IPS-15b (cell line): ENCODE measurements around the gene SIRT7.

ENCODE experiments used
- H3K27me3 ChIP-seq: one replicate; pipeline ENCODE4 v1.6.1; 2013; ENCODE audit warnings: low read length; ENCODE audit not compliant: control insufficient read depth, insufficient read depth
- H3K36me3 ChIP-seq: one replicate; pipeline ENCODE4 v1.6.1; 2013; ENCODE audit warnings: low read length; ENCODE audit not compliant: control insufficient read depth, insufficient read depth
- H3K4me1 ChIP-seq: one replicate; pipeline ENCODE4 v1.6.1; 2013; ENCODE audit warnings: mild to moderate bottlenecking, low read length; ENCODE audit not compliant: control insufficient read depth, insufficient read depth
- H3K4me3 ChIP-seq: one replicate; pipeline ENCODE4 v1.5.1; 2013; ENCODE audit warnings: low read depth, low read length
- H3K9ac ChIP-seq: one replicate; pipeline ENCODE4 v1.6.1; 2013; ENCODE audit warnings: low read depth, mild to moderate bottlenecking, low read length
- H3K9me3 ChIP-seq: one replicate; pipeline ENCODE4 v1.6.1; 2013; ENCODE audit warnings: mild to moderate bottlenecking, low read length; ENCODE audit not compliant: control insufficient read depth, insufficient read depth

Gene SIRT7

DNA sequence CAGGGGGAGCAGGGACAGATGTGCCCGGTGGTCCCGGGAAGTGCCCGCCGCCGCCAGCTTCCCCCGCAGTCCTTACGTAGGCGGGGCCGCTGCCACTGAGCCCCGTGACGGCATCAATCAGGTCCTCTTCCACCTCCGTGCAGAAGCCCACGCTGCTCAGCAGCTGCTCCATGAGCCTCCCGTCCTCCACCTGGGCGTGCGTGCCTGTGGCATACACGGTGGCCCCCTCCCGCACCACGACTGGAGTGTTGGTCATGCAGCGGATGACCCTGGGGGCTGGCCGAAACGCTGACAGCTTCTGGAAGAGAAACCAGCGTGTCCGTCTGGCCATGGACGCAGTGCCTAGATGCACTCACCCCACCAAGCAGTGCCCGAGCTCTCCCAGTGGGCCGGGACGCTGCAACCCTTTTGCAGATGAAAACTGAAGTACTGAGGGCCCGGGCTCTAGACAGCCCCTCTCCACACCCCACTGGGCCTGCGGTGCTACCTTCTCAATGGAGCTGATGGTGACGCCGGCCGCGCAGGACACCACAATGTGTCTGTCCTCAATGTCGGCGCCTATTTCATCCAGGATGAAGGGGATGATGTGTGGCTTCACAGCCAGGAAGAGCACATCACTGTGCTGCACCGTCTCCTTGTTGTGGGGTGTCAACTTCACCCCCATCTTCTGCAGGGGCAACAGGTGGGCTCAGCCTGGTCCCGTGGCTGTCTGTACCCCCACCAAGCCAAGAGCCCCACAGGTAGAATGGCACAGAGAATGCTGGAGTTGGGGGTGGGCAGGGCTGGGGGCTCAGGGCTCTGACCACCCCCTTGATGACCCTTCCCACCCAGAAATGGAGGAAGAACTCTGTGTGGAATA lies 17.1 kb upstream of the SIRT7 start:
- peaks cover 17% of the 10 kb centered on the region for H3K36me3 ChIP-seq
- H3K27me3 ChIP-seq: peaks cover 4% of the 10 kb centered on the region
- H3K9me3 ChIP-seq: no peaks in the 10 kb centered on the region
- no peak overlapping the region for H3K9ac ChIP-seq
- H3K4me1 ChIP-seq: no peaks in the 10 kb centered on the region
- H3K4me3 ChIP-seq: no peak overlapping the region

DNA sequence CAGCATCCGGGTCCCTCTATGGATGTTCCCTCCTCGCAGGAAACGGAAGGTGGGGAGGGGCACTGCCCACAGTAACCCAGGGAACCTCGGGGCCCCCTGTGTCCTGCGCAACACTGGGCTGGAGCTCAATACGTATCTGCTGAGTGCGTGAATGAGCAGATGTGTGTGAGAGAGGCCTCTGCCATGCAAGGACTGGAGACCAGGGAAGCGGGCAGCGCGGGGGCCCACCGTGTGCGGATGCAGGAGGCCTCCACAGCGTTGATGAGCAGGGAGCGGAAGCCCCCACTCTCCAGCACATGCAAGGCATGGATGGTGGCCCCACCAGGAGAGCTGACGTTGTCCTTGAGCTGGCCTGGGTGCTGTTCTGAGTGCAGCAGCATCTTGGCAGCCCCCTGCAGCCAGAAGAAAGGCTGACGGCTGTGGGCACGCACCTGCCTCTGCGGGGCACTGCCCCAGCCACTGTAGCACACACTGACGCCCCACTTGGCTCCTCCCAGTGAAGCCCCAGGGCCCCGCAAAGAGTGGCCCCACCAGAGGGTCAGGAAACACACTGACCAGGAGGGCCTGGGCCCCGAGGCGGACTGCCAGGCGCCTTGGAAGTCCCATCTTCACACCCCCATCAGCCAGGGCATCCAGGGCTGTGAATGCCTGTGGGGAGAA lies 16.3 kb upstream of the SIRT7 start:
- no peak overlapping the region for H3K9ac ChIP-seq

GRCh38 chr17:81933178-81933699 lies 15.3 kb upstream of the SIRT7 start:
- Histone ChIP-seq H3K4me1 (no peaks in the 10 kb centered on the region), H3K9me3 (no peaks in the 10 kb centered on the region), H3K9ac (no peak overlapping the region), H3K4me3 (no peak overlapping the region), H3K27me3 (peaks cover 4% of the 10 kb centered on the region), H3K36me3 (peaks cover 17% of the 10 kb centered on the region)

More for the DNA sequence above, 16.3 kb upstream of the SIRT7 start:
- H3K4me3 ChIP-seq: no peak overlapping the region
- no peaks in the 10 kb centered on the region for H3K4me1 ChIP-seq
- H3K27me3 ChIP-seq: peaks cover 4% of the 10 kb centered on the region
- H3K9me3 ChIP-seq: no peaks in the 10 kb centered on the region
- peaks cover 17% of the 10 kb centered on the region for H3K36me3 ChIP-seq

DNA sequence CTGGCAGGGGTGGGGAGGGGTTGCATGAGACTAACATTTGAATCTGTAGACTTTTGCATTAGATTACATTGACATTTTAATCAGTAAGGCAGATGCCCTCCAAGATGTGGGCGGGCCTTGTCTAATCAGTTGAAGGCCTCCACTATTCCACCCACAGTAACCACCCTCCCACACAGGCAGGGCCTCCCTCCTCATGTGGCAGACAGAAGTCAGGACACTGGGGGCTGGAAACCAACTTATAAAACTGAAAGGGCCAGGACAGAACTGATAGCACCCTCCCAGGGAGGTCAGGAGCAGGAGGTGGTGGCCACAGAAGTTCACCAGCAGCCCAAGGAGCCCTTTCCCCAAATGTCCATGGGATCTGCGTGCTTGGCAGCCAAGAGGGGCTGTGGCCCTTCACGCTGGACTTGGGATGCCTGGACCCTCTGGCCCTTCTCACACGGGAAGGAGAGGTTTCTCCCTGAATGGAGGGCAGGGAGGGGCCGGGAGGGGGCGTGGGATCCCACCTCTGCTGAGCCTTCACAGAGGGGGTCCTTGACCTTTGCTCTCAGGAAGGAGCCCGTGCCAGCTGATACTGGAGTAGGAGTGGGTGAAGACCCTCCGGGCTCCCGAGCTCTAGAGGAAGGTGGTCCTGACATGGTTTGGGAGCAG lies 14.5 kb upstream of the SIRT7 start:
- H3K4me3 ChIP-seq: no peak overlapping the region
- peaks cover 17% of the 10 kb centered on the region for H3K36me3 ChIP-seq
- H3K9me3 ChIP-seq: no peaks in the 10 kb centered on the region
- H3K27me3 ChIP-seq: peaks cover 3% of the 10 kb centered on the region
- H3K4me1 ChIP-seq: no peaks in the 10 kb centered on the region
- H3K9ac ChIP-seq: no peak overlapping the region

DNA sequence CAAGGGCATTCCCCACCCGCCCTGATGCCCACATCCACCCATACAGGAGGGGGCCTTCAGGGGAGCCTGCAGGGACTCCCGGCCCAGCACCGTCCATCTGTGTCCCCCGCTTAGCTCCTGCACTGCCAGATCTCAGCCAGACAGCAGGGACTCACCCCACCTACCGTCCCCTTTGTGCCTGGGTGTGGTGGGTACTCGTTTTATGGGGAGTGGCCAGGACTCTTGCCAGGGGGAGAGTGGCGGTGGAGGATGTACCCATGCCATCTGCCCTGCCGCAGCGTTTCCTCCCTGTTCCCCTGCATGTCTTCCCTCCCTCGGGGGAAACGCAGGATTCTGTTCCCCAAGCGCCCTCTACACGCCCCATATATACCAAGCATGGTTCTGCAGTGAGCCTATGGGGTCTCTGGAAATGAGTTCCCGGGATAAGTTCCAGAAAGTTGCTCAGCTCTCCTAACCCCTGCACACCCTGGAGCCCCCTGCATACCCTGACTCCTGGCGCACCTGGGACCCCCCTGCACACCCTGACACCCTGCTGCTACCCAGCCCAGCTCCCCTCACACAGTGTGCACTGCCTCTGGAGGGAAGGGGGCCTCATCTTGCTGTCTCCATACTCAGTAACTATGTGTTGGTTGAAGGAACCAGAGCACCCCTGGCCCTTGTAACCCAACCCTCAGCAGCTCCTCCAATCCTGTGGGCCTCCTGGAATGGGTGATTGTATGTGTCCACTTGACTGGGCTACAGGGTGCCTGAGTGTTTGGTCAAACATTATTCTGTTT lies 13.8 kb upstream of the SIRT7 start:
- Histone ChIP-seq H3K36me3 (peaks cover 17% of the 10 kb centered on the region), H3K4me1 (no peaks in the 10 kb centered on the region), H3K27me3 (peaks cover 3% of the 10 kb centered on the region), H3K4me3 (no peak overlapping the region), H3K9me3 (no peaks in the 10 kb centered on the region), H3K9ac (no peak overlapping the region)

DNA sequence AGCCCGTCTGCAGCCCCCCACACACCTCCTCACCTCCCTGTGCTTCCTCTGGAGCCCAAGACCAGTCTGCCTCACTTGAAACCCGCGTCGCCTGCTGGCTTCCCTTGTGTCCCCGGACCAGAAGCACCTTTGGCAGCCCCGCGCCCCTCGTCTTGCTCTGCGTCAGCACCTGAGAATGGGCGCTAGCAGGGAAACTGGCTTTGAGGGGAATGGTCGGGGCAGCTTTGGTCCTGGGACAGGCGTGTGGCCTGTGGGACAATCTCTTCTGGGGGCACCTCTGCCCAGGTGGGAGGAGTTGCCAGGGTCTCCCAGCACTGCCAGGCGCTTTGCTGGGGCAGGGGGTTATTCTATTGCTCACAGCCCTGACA lies 13.2 kb upstream of the SIRT7 start:
- Histone ChIP-seq H3K4me3 (no peak overlapping the region), H3K9ac (no peak overlapping the region), H3K36me3 (peaks cover 17% of the 10 kb centered on the region), H3K9me3 (no peaks in the 10 kb centered on the region), H3K27me3 (peaks cover 3% of the 10 kb centered on the region), H3K4me1 (peaks cover 2% of the 10 kb centered on the region)

- H3K4me1 ChIP-seq: peaks cover 5% of the 10 kb centered on the region
- H3K36me3 ChIP-seq: peaks cover 17% of the 10 kb centered on the region
- H3K9ac ChIP-seq: no peak overlapping the region
- H3K27me3 ChIP-seq: peaks cover 3% of the 10 kb centered on the region
- H3K4me3 ChIP-seq: no peak overlapping the region
- H3K9me3 ChIP-seq: no peaks in the 10 kb centered on the region
Observed at GRCh38 chr17:81930142-81931125, 12.5 kb upstream of the SIRT7 start.

- H3K36me3 ChIP-seq: peaks cover 9% of the 10 kb centered on the region
- peak overlapping the region; percentile 72 for H3K4me3 ChIP-seq
- peaks cover 9% of the 10 kb centered on the region for H3K4me1 ChIP-seq
- H3K9ac ChIP-seq: no peak overlapping the region
- H3K9me3 ChIP-seq: no peaks in the 10 kb centered on the region
- peaks cover 3% of the 10 kb centered on the region for H3K27me3 ChIP-seq
Observed at GRCh38 chr17:81929253-81930141, 11.5 kb upstream of the SIRT7 start.

GRCh38 chr17:81928544-81929252 lies 10.7 kb upstream of the SIRT7 start:
- peak overlapping the region; percentile 41 for H3K9ac ChIP-seq
- H3K27me3 ChIP-seq: peaks cover 3% of the 10 kb centered on the region
- peak overlapping the region; percentile 72 for H3K4me3 ChIP-seq
- H3K9me3 ChIP-seq: no peaks in the 10 kb centered on the region
- H3K4me1 ChIP-seq: peaks cover 11% of the 10 kb centered on the region
- H3K36me3 ChIP-seq: peaks cover 2% of the 10 kb centered on the region
